GM23338 (cell line): ENCODE results near the gene RNF31. TPM values are rescaled to one million over a fixed set of nuclear protein-coding genes. Genes with fewer than 3 reads are reported as not detected.

Experiments used
- ATAC-seq: fragments of 200-7000 bp; cut with Tn5 transposase; 3 replicates; pipeline ENCODE4 v1.9.1; 2020
- DNase-seq: peaks from one replicate; pipeline ENCODE4 v3.0.0-alpha.2; 2015; ENCODE audit warnings: low spot score
- H2AFZ ChIP-seq: fragments of 200-600 bp; sonication (generic); 2 replicates; pipeline ENCODE4 v1.8.0; 2016; ENCODE audit warnings: antibody characterized with exemption, mild to moderate bottlenecking, moderate library complexity
- H3F3A ChIP-seq: fragments of 200-600 bp; sonication (generic); replicated peaks from 2 replicates; pipeline ENCODE4 v1.8.0; 2017; ENCODE audit warnings: antibody characterized with exemption, mixed run types, low read depth
- H3K27ac ChIP-seq: fragments of 200-600 bp; sonication (generic); 2 replicates; pipeline ENCODE4 v1.6.1; 2016; ENCODE audit warnings: low read depth
- H3K27me3 ChIP-seq: fragments of 200-600 bp; sonication (generic); 2 replicates; pipeline ENCODE4 v1.8.0; 2016; ENCODE audit warnings: mild to moderate bottlenecking, mixed run types, moderate library complexity; ENCODE audit not compliant: insufficient read depth
- H3K36me3 ChIP-seq: fragments of 200-600 bp; sonication (generic); 2 replicates; pipeline ENCODE4 v1.8.0; 2016; ENCODE audit warnings: mild to moderate bottlenecking; ENCODE audit not compliant: insufficient read depth
- H3K4me1 ChIP-seq: fragments of 200-600 bp; sonication (generic); 2 replicates; pipeline ENCODE4 v1.8.0; 2016; ENCODE audit warnings: mild to moderate bottlenecking, moderate library complexity; ENCODE audit not compliant: insufficient read depth
- H3K4me2 ChIP-seq: fragments of 200-600 bp; sonication (generic); 2 replicates; pipeline ENCODE4 v1.7.1; 2017; ENCODE audit warnings: mixed run types
- H3K4me3 ChIP-seq: fragments of 200-600 bp; sonication (generic); 2 replicates; pipeline ENCODE4 v1.6.1; 2016; ENCODE audit warnings: mixed run types
- H3K79me2 ChIP-seq: fragments of 200-600 bp; sonication (generic); replicated peaks from 2 replicates; pipeline ENCODE4 v1.8.0; 2017; ENCODE audit warnings: mild to moderate bottlenecking; ENCODE audit not compliant: insufficient read depth
- H3K9me2 ChIP-seq: fragments of 200-600 bp; sonication (generic); 2 replicates; pipeline ENCODE4 v1.8.0; 2017; ENCODE audit not compliant: insufficient read depth
- H4K20me1 ChIP-seq: fragments of 200-600 bp; sonication (generic); replicated peaks from 2 replicates; pipeline ENCODE4 v1.8.0; 2017; ENCODE audit warnings: mild to moderate bottlenecking; ENCODE audit not compliant: insufficient read depth
- H3K27ac Mint-ChIP-seq: 2 replicates; pipeline ENCODE4 v1.8.0; 2020; ENCODE audit warnings: inconsistent platforms, mild to moderate bottlenecking, moderate library complexity, mixed read lengths
- H3K27me3 Mint-ChIP-seq: 3 replicates; pipeline ENCODE4 v1.8.0; 2022; ENCODE audit warnings: low read depth, mild to moderate bottlenecking, moderate library complexity, mixed read lengths, inconsistent platforms; ENCODE audit not compliant: insufficient read depth, poor library complexity
- H3K36me3 Mint-ChIP-seq: 3 replicates; pipeline ENCODE4 v1.8.0; 2021; ENCODE audit warnings: low read depth, mild to moderate bottlenecking, inconsistent platforms, moderate library complexity, mixed read lengths
- H3K4me1 Mint-ChIP-seq: 3 replicates; pipeline ENCODE4 v1.8.0; 2020; ENCODE audit warnings: mild to moderate bottlenecking, inconsistent platforms, mixed read lengths
- H3K4me3 Mint-ChIP-seq: 3 replicates; pipeline ENCODE4 v1.8.0; 2021; ENCODE audit warnings: moderate library complexity, mild to moderate bottlenecking, inconsistent platforms, mixed read lengths
- H3K9me3 Mint-ChIP-seq: 3 replicates; pipeline ENCODE4 v1.8.0; 2020; ENCODE audit warnings: moderate library complexity, mild to moderate bottlenecking, inconsistent platforms, mixed read lengths
- CREB1 ChIP-seq: fragments of 250-450 bp; sonication (Bioruptor Pico); IDR thresholded peaks from 2 replicates; pipeline ENCODE4 v1.5.0; 2020; ENCODE audit warnings: low read depth, mild to moderate bottlenecking, moderate library complexity
- EZH2phosphoT487 ChIP-seq: fragments of 200-600 bp; sonication (generic); IDR thresholded peaks from one replicate; pipeline ENCODE4 v1.8.1; 2018; ENCODE audit warnings: antibody characterized with exemption; ENCODE audit not compliant: unreplicated experiment
- JUNB ChIP-seq: IDR thresholded peaks from one replicate; pipeline ENCODE4 v1.6.1; 2016; ENCODE audit warnings: antibody characterized with exemption; ENCODE audit not compliant: unreplicated experiment
- NANOG ChIP-seq: IDR thresholded peaks from 2 replicates; pipeline ENCODE4 v1.6.1; 2016; ENCODE audit warnings: antibody characterized with exemption, borderline replicate concordance
- POLR2AphosphoS5 ChIP-seq: IDR thresholded peaks from 2 replicates; pipeline ENCODE4 v1.6.1; 2016; ENCODE audit warnings: antibody characterized with exemption, low read depth
- ZNF114 ChIP-seq: fragments of 250-450 bp; sonication (Bioruptor Pico); IDR thresholded peaks from 2 replicates; pipeline ENCODE4 v1.5.0; 2020; ENCODE audit warnings: mild to moderate bottlenecking, moderate library complexity
- ZNF331 ChIP-seq: fragments of 250-450 bp; sonication (Bioruptor Pico); IDR thresholded peaks from 2 replicates; pipeline ENCODE4 v1.5.0; 2020; ENCODE audit warnings: low read depth, mild to moderate bottlenecking, moderate library complexity
- polyA plus RNA-seq: library from polyadenylated mRNA; unstranded; fragments of >200 nt; fragmentation: Nextera tagmentation; extraction: Ambion mirVana; gene quantifications from 2 replicates; pipeline ENCODE4 v1.2.1, GENCODE V29; 2016
- total RNA-seq: library from RNA; depleted of rRNA; stranded (reverse); fragments of >200 nt; shearing (Covaris generic); gene quantifications from 2 replicates; pipeline ENCODE4 v1.2.3, GENCODE V29; 2014
- TF ChIP-seq, protein P1 (sequence below): IDR thresholded peaks from 2 replicates; pipeline ENCODE4 v1.6.1; 2016; ENCODE audit warnings: antibody characterized with exemption
- TF ChIP-seq, protein P2 (sequence below): fragments of 250-450 bp; sonication (Bioruptor Pico); IDR thresholded peaks from 2 replicates; pipeline ENCODE4 v1.5.0; 2020; ENCODE audit warnings: mild to moderate bottlenecking, moderate library complexity
- TF ChIP-seq, protein P3 (sequence below): IDR thresholded peaks from one replicate; pipeline ENCODE4 v1.6.1; 2018; ENCODE audit warnings: antibody characterized with exemption; ENCODE audit not compliant: unreplicated experiment

The RNF31 gene
- total and polyA plus RNA-seq, 2 experiments from 2014 or later, result 54.8 to 87.4 TPM

DNA sequence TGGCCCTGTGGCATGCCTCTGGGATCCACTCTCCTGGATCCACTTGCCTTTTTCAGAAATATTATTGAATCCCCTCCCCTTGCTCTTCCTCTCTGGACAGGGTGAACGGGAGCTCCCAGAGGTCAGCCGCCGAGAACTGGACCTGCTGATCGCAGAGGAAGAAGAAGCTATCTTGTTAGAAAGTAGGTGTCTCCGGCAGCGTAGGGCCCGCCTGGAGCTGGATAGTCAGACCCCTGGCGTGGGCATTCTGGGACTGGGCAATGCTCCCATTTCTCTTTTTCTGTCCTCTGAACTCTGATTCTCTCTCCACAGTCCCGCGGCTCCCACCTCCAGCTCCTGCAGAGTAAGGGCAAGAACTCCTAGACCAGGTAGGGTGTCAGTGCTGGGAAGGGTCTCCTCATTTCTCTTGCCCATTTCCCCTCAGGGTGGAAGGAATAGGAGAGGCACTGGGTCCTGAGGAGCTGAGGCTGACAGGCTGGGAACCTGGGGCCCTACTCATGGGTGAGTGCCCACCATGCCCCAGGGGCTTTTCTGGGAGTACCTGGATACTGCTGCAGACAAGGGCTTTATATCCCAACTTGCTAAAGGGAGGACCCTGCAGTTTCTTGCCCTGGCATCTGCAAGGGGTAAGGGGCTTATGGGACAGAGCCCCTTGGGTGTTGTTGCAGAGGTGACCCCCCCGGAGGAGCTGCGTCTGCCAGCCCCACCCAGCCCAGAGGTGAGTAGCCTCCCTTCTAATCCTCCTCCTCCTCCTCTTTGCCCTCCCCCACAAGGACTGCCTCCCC, 29.9 kb downstream of the RNF31 start:
- Histone ChIP-seq H3K4me3 (no peak overlapping the region), H3K4me2 (no peak overlapping the region), H3K4me1 (0 out of 2 replicates have a peak, but pooled peaks cover 3% of the 10 kb centered on the region), H3K36me3 (no peaks in the 10 kb centered on the region; the same call in 1 of the 2 replicates), H2AFZ (no peak overlapping the region), H3K27ac (no peak overlapping the region), H3F3A (peaks cover 5% of the 10 kb centered on the region; the same call in 1 of the 2 replicates), H4K20me1 (no peaks in the 10 kb centered on the region; the same call in 1 of the 2 replicates), H3K27me3 (no peaks in the 10 kb centered on the region), H3K79me2 (no peaks in the 10 kb centered on the region), H3K9me2 (no peaks in the 10 kb centered on the region)
- Mint-ChIP-seq H3K36me3 (peaks cover 53% of the 10 kb centered on the region), H3K27me3 (peaks cover 26% of the 10 kb centered on the region), H3K4me3 (no peak overlapping the region), H3K4me1 (0 out of 3 replicates have a peak, but pooled peaks cover 2% of the 10 kb centered on the region), H3K9me3 (no peaks in the 10 kb centered on the region), H3K27ac (no peak overlapping the region)
- TF ChIP-seq, protein P1, sequence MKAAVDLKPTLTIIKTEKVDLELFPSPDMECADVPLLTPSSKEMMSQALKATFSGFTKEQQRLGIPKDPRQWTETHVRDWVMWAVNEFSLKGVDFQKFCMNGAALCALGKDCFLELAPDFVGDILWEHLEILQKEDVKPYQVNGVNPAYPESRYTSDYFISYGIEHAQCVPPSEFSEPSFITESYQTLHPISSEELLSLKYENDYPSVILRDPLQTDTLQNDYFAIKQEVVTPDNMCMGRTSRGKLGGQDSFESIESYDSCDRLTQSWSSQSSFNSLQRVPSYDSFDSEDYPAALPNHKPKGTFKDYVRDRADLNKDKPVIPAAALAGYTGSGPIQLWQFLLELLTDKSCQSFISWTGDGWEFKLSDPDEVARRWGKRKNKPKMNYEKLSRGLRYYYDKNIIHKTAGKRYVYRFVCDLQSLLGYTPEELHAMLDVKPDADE, result no peak
- TF ChIP-seq ZNF114 (CRISPR knock-in tag) (no peak), NANOG (no peak), POLR2AphosphoS5 (no peak), EZH2phosphoT487 (no peak), JUNB (no peak), CREB1 (no peak), ZNF331 (CRISPR knock-in tag) (no peak)
- TF ChIP-seq, protein P2, sequence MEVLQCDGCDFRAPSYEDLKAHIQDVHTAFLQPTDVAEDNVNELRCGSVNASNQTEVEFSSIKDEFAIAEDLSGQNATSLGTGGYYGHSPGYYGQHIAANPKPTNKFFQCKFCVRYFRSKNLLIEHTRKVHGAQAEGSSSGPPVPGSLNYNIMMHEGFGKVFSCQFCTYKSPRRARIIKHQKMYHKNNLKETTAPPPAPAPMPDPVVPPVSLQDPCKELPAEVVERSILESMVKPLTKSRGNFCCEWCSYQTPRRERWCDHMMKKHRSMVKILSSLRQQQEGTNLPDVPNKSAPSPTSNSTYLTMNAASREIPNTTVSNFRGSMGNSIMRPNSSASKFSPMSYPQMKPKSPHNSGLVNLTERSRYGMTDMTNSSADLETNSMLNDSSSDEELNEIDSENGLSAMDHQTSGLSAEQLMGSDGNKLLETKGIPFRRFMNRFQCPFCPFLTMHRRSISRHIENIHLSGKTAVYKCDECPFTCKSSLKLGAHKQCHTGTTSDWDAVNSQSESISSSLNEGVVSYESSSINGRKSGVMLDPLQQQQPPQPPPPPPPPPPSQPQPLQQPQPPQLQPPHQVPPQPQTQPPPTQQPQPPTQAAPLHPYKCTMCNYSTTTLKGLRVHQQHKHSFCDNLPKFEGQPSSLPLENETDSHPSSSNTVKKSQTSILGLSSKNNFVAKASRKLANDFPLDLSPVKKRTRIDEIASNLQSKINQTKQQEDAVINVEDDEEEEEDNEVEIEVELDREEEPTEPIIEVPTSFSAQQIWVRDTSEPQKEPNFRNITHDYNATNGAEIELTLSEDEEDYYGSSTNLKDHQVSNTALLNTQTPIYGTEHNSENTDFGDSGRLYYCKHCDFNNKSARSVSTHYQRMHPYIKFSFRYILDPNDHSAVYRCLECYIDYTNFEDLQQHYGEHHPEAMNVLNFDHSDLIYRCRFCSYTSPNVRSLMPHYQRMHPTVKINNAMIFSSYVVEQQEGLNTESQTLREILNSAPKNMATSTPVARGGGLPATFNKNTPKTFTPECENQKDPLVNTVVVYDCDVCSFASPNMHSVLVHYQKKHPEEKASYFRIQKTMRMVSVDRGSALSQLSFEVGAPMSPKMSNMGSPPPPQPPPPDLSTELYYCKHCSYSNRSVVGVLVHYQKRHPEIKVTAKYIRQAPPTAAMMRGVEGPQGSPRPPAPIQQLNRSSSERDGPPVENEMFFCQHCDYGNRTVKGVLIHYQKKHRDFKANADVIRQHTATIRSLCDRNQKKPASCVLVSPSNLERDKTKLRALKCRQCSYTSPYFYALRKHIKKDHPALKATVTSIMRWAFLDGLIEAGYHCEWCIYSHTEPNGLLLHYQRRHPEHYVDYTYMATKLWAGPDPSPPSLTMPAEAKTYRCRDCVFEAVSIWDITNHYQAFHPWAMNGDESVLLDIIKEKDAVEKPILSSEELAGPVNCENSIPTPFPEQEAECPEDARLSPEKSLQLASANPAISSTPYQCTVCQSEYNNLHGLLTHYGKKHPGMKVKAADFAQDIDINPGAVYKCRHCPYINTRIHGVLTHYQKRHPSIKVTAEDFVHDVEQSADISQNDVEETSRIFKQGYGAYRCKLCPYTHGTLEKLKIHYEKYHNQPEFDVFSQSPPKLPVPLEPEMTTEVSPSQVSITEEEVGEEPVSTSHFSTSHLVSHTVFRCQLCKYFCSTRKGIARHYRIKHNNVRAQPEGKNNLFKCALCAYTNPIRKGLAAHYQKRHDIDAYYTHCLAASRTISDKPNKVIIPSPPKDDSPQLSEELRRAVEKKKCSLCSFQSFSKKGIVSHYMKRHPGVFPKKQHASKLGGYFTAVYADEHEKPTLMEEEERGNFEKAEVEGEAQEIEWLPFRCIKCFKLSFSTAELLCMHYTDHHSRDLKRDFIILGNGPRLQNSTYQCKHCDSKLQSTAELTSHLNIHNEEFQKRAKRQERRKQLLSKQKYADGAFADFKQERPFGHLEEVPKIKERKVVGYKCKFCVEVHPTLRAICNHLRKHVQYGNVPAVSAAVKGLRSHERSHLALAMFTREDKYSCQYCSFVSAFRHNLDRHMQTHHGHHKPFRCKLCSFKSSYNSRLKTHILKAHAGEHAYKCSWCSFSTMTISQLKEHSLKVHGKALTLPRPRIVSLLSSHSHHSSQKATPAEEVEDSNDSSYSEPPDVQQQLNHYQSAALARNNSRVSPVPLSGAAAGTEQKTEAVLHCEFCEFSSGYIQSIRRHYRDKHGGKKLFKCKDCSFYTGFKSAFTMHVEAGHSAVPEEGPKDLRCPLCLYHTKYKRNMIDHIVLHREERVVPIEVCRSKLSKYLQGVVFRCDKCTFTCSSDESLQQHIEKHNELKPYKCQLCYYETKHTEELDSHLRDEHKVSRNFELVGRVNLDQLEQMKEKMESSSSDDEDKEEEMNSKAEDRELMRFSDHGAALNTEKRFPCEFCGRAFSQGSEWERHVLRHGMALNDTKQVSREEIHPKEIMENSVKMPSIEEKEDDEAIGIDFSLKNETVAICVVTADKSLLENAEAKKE, result no peak
- TF ChIP-seq, protein P3, sequence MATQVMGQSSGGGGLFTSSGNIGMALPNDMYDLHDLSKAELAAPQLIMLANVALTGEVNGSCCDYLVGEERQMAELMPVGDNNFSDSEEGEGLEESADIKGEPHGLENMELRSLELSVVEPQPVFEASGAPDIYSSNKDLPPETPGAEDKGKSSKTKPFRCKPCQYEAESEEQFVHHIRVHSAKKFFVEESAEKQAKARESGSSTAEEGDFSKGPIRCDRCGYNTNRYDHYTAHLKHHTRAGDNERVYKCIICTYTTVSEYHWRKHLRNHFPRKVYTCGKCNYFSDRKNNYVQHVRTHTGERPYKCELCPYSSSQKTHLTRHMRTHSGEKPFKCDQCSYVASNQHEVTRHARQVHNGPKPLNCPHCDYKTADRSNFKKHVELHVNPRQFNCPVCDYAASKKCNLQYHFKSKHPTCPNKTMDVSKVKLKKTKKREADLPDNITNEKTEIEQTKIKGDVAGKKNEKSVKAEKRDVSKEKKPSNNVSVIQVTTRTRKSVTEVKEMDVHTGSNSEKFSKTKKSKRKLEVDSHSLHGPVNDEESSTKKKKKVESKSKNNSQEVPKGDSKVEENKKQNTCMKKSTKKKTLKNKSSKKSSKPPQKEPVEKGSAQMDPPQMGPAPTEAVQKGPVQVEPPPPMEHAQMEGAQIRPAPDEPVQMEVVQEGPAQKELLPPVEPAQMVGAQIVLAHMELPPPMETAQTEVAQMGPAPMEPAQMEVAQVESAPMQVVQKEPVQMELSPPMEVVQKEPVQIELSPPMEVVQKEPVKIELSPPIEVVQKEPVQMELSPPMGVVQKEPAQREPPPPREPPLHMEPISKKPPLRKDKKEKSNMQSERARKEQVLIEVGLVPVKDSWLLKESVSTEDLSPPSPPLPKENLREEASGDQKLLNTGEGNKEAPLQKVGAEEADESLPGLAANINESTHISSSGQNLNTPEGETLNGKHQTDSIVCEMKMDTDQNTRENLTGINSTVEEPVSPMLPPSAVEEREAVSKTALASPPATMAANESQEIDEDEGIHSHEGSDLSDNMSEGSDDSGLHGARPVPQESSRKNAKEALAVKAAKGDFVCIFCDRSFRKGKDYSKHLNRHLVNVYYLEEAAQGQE, result no peak
- ATAC-seq (no peak), DNase-seq (no peak)
